Measurements from ENCODE around the gene FAM83B. TPM values are rescaled to one million over a fixed set of nuclear protein-coding genes. Genes with fewer than 3 reads are reported as not detected.

The FAM83B gene
- total RNA-seq, 4 donors from 2014 or later, result 20.2 to 38.5 (median 36.6) TPM

DNA sequence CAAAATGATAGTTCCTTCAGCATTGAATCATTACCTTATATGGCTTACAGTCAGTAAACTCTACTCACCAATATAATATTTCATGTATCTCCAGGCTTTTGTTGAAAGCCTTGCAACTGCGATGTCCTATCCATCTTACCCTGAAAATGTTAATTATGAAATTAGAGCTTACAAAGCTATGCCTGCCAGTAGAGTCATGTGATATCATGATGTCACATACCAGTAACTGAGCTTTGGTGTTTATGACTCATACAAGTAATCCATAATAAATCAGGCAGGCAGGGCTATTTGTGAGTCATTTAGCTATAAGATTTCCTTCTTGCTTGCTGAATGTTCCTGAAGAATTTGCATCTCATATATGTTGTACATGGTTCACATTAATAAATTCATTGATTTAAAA lies 44.9 kb upstream of the FAM83B start:
- peaks cover 0 to 8% (median 2%) of the 10 kb centered on the region in 4 donors for H3K4me1 ChIP-seq
- no peak for DNase-seq
- no peak for TF ChIP-seq CTCF (IDR thresholded peaks at IDR 0.05)
- peak in 2 of 3 donors; percentile 27 to 59 for TF ChIP-seq POLR2AphosphoS5 (IDR thresholded peaks at IDR 0.05)
- H3K4me3 ChIP-seq, result no peak overlapping the region
- 75 to 91% methylated on average over 1 of the region's 1 CpG for WGBS, 2 donors (ENCODE audit: low coverage in 1 of 2)
- H3K36me3 ChIP-seq, result no peaks in the 10 kb centered on the region
- H3K27ac ChIP-seq, result no peak overlapping the region
- no peaks in the 10 kb centered on the region for H3K27me3 ChIP-seq
- in situ Hi-C loops (cut with MboI; ENCODE audit: low pct_ligation_motif_present in 1 of 4, low pct_unique_long_range_greater_than_20kb in 1 of 4, low sequenced_read_pairs in 3 of 4) (no loop called here), intact Hi-C loops (cut with DNase I; ENCODE audit: low total_unique reads) (no loop called here)
- no peaks in the 10 kb centered on the region for H3K9me3 ChIP-seq

- no peaks in the 10 kb centered on the region for H3K27me3 ChIP-seq
- WGBS, 2 donors (ENCODE audit: low coverage in 1 of 2), result 72 to 74% methylated on average over 5 of the region's 5 CpGs
- TF ChIP-seq EP300 (IDR thresholded peaks at IDR 0.05; ENCODE audit: low read depth), result no peak
- TF ChIP-seq POLR2AphosphoS5 (IDR thresholded peaks at IDR 0.05), result no peak
- TF ChIP-seq CTCF (IDR thresholded peaks at IDR 0.05), result no peak
- TF ChIP-seq POLR2A (IDR thresholded peaks at IDR 0.05), result no peak
- H3K4me3 ChIP-seq, result no peak overlapping the region
- H3K9me3 ChIP-seq, result no peaks in the 10 kb centered on the region
- H3K4me1 ChIP-seq, result peaks cover 0 to 8% (median 2%) of the 10 kb centered on the region in 4 donors
- H3K27ac ChIP-seq, result no peak overlapping the region
- DNase-seq, result no peak
- in situ Hi-C loops (cut with MboI; ENCODE audit: low pct_ligation_motif_present in 1 of 4, low pct_unique_long_range_greater_than_20kb in 1 of 4, low sequenced_read_pairs in 3 of 4), result no loop called here
- intact Hi-C loops (cut with DNase I; ENCODE audit: low total_unique reads), result no loop called here
- H3K36me3 ChIP-seq, result no peaks in the 10 kb centered on the region
Measured at GRCh38 chr6:54802775-54803634, 43.6 kb upstream of the FAM83B start.

- no peaks in the 10 kb centered on the region for H3K9me3 ChIP-seq
- TF ChIP-seq CTCF (IDR thresholded peaks at IDR 0.05) (no peak), POLR2A (IDR thresholded peaks at IDR 0.05) (no peak), EP300 (IDR thresholded peaks at IDR 0.05; ENCODE audit: low read depth) (no peak), POLR2AphosphoS5 (IDR thresholded peaks at IDR 0.05) (no peak)
- 54 to 67% methylated on average over 1 of the region's 1 CpG for WGBS, 2 donors (ENCODE audit: low coverage in 1 of 2)
- H3K36me3 ChIP-seq, result no peaks in the 10 kb centered on the region
- DNase-seq, result no peak
- H3K27ac ChIP-seq, result no peak overlapping the region
- no peaks in the 10 kb centered on the region for H3K27me3 ChIP-seq
- H3K4me1 ChIP-seq, result peaks cover 0 to 8% (median 2%) of the 10 kb centered on the region in 4 donors
- in situ Hi-C loops (cut with MboI; ENCODE audit: low pct_ligation_motif_present in 1 of 4, low pct_unique_long_range_greater_than_20kb in 1 of 4, low sequenced_read_pairs in 3 of 4), result no loop called here
- no peak overlapping the region for H3K4me3 ChIP-seq
- intact Hi-C loops (cut with DNase I; ENCODE audit: low total_unique reads), result loop anchor here (5.0 kb wide), 1 partner anchor 277 kb away; no protein-coding TSS in a partner anchor
Measured at GRCh38 chr6:54805077-54805476, 41.5 kb upstream of the FAM83B start.

- Histone ChIP-seq H3K4me3 (no peak overlapping the region), H3K9me3 (peaks cover 0 to 4% of the 10 kb centered on the region in 2 donors), H3K4me1 (no peaks in the 10 kb centered on the region), H3K27me3 (no peaks in the 10 kb centered on the region), H3K27ac (no peak overlapping the region), H3K36me3 (no peaks in the 10 kb centered on the region)
- in situ Hi-C loops (cut with MboI; ENCODE audit: low pct_ligation_motif_present in 1 of 4, low pct_unique_long_range_greater_than_20kb in 1 of 4, low sequenced_read_pairs in 3 of 4), result no loop called here
- no peak for TF ChIP-seq POLR2A (IDR thresholded peaks at IDR 0.05)
- no peak for TF ChIP-seq POLR2AphosphoS5 (IDR thresholded peaks at IDR 0.05)
- TF ChIP-seq CTCF (IDR thresholded peaks at IDR 0.05), result no peak
- no peak for TF ChIP-seq EP300 (IDR thresholded peaks at IDR 0.05; ENCODE audit: low read depth)
- intact Hi-C loops (cut with DNase I; ENCODE audit: low total_unique reads), result no loop called here
- no peak for DNase-seq
Measured at GRCh38 chr6:54810147-54810546, 36.4 kb upstream of the FAM83B start.
